Panc1 (cell line): ENCODE measurements around the gene SGMS1. TPM values are rescaled to one million over a fixed set of nuclear protein-coding genes. Genes with fewer than 3 reads are reported as not detected.

Source experiments
- ATAC-seq: fragments of 200-7000 bp; cut with Tn5 transposase; 2 replicates; pipeline ENCODE4 v1.9.1; 2020; ENCODE audit warnings: mild to moderate bottlenecking, moderate library complexity
- BruUV-seq: library from RNA; stranded (reverse); fragments of 400-500 nt; replicated peaks from 2 replicates; lab custom pipeline; 2021; lab: Mats Ljungman, UMichigan
- CTCF ChIA-PET: fragments of 300-600 bp; sonication (Branson Sonifier 250); formaldehyde crosslinking; loops from one replicate; lab custom pipeline; 2022; ENCODE audit warnings: antibody characterized with exemption; lab: Charles Lee
- POLR2A ChIA-PET: fragments of 300-600 bp; sonication (Branson Sonifier 250); formaldehyde crosslinking; loops from one replicate; lab custom pipeline; 2022; ENCODE audit warnings: antibody characterized with exemption; lab: Charles Lee
- DNase-seq: peaks from one replicate; pipeline ENCODE4 v3.0.0-alpha.2; 2010; ENCODE audit warnings: low read depth, low spot score
- H3K27ac ChIP-seq: 2 replicates; pipeline ENCODE4 v1.5.1; 2011; ENCODE audit warnings: mild to moderate bottlenecking, low read length, inconsistent platforms
- H3K27me3 ChIP-seq: fragments of 200-500 bp; sonication (Bioruptor generic); 2 replicates; pipeline ENCODE4 v1.6.0; 2014; ENCODE audit warnings: low read length, inconsistent platforms; ENCODE audit not compliant: control insufficient read depth, insufficient read depth
- H3K36me3 ChIP-seq: fragments of 200-500 bp; sonication (Bioruptor generic); 2 replicates; pipeline ENCODE4 v1.5.1; 2014; ENCODE audit warnings: inconsistent platforms, mild to moderate bottlenecking, low read length, moderate library complexity; ENCODE audit not compliant: control insufficient read depth, insufficient read depth
- H3K4me1 ChIP-seq: 2 replicates; pipeline ENCODE4 v1.5.1; 2011; ENCODE audit warnings: inconsistent platforms, mild to moderate bottlenecking, low read length, moderate library complexity; ENCODE audit not compliant: control insufficient read depth, insufficient read depth
- H3K4me3 ChIP-seq, 2 experiments: 2 replicates each; pipeline ENCODE4 v1.5.1; 2011 to 2012; ENCODE audit warnings: low read depth in 2 of 2, low read length in 2 of 2, mild to moderate bottlenecking in 2 of 2, inconsistent platforms in 1 of 2, moderate library complexity in 1 of 2
- H3K9me3 ChIP-seq: fragments of 200-500 bp; sonication (Bioruptor generic); 2 replicates; pipeline ENCODE4 v1.5.1; 2014; ENCODE audit warnings: low read depth, mild to moderate bottlenecking, inconsistent platforms, low read length, moderate library complexity; ENCODE audit not compliant: control insufficient read depth, insufficient read depth
- CTCF ChIP-seq: fragments of 450-650 bp; IDR thresholded peaks from 2 replicates; pipeline ENCODE4 v1.5.1; 2017; ENCODE audit warnings: mild to moderate bottlenecking
- POLR2AphosphoS5 ChIP-seq: IDR thresholded peaks from 2 replicates; pipeline ENCODE4 v1.6.1; 2012; ENCODE audit warnings: mild to moderate bottlenecking, low read depth, low read length, moderate library complexity
- SIN3A ChIP-seq: IDR thresholded peaks from 2 replicates; pipeline ENCODE4 v1.6.1; 2012; ENCODE audit warnings: low read depth, mild to moderate bottlenecking, low read length, moderate library complexity, borderline replicate concordance; ENCODE audit not compliant: insufficient read depth
- TCF7L2 ChIP-seq: IDR thresholded peaks from 2 replicates; pipeline ENCODE4 v1.6.1; 2011; ENCODE audit warnings: mild to moderate bottlenecking, low read depth, low read length, inconsistent platforms
- in situ Hi-C: cut with HindIII; loops from 2 replicates; pipeline ENCODE4 v1.10.0; 2016; ENCODE audit warnings: low sequenced_read_pairs, low pct_unique_long_range_greater_than_20kb
- intact Hi-C: fragments of 100-400 bp; cut with micrococcal nuclease; formaldehyde crosslinking; loops from one replicate; pipeline ENCODE4 v1.10.0; 2022; ENCODE audit not compliant: unreplicated experiment
- total RNA-seq: library from RNA; stranded (reverse); gene quantifications from one replicate; pipeline ENCODE4 v1.2.1, GENCODE V29; 2021; ENCODE audit not compliant: unreplicated experiment
- TF ChIP-seq, protein P1 (sequence below), 2 experiments: IDR thresholded peaks; 2 replicates each; pipeline ENCODE4 v1.6.1; 2011 to 2012; ENCODE audit warnings: low read depth in 2 of 2, control low read depth in 1 of 2, low read length in 1 of 2, mild to moderate bottlenecking in 1 of 2, moderate library complexity in 1 of 2; ENCODE audit not compliant: insufficient read depth in 1 of 2

The SGMS1 gene
- total RNA-seq, 1 experiment from 2014 or later: 22.0 TPM

- H3K27me3 ChIP-seq: no peaks in the 10 kb centered on the region
- ChIA-PET CTCF (no interaction called here), POLR2A (no interaction called here)
- no peak overlapping the region for H3K4me3 ChIP-seq
- no peak overlapping the region for H3K27ac ChIP-seq
- TF ChIP-seq TCF7L2 (no peak), POLR2AphosphoS5 (no peak), SIN3A (no peak), CTCF (no peak)
- TF ChIP-seq, protein P1, sequence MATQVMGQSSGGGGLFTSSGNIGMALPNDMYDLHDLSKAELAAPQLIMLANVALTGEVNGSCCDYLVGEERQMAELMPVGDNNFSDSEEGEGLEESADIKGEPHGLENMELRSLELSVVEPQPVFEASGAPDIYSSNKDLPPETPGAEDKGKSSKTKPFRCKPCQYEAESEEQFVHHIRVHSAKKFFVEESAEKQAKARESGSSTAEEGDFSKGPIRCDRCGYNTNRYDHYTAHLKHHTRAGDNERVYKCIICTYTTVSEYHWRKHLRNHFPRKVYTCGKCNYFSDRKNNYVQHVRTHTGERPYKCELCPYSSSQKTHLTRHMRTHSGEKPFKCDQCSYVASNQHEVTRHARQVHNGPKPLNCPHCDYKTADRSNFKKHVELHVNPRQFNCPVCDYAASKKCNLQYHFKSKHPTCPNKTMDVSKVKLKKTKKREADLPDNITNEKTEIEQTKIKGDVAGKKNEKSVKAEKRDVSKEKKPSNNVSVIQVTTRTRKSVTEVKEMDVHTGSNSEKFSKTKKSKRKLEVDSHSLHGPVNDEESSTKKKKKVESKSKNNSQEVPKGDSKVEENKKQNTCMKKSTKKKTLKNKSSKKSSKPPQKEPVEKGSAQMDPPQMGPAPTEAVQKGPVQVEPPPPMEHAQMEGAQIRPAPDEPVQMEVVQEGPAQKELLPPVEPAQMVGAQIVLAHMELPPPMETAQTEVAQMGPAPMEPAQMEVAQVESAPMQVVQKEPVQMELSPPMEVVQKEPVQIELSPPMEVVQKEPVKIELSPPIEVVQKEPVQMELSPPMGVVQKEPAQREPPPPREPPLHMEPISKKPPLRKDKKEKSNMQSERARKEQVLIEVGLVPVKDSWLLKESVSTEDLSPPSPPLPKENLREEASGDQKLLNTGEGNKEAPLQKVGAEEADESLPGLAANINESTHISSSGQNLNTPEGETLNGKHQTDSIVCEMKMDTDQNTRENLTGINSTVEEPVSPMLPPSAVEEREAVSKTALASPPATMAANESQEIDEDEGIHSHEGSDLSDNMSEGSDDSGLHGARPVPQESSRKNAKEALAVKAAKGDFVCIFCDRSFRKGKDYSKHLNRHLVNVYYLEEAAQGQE (IDR thresholded peaks at IDR 0.05; ENCODE audit: insufficient read depth in 1 of 2, low read depth in 2 of 2, low read length in 1 of 2): no peak
- DNase-seq (no peak), ATAC-seq (no peak)
- H3K9me3 ChIP-seq: no peaks in the 10 kb centered on the region
- no peaks in the 10 kb centered on the region for H3K36me3 ChIP-seq
- in situ Hi-C loops (no loop called here), intact Hi-C loops (no loop called here)
- BruUV-seq: no TSS peak
- 0 out of 2 replicates have a peak, but pooled peaks cover 2% of the 10 kb centered on the region for H3K4me1 ChIP-seq
These were observed 37.0 kb downstream of the SGMS1 start for GRCh38 chr10:50586740-50587088.

- intact Hi-C loops (no loop called here), in situ Hi-C loops (no loop called here)
- H3K4me3 ChIP-seq: no peak overlapping the region
- no peak for ATAC-seq
- no peak for TF ChIP-seq CTCF
- no peak for DNase-seq
- ChIA-PET POLR2A (no interaction called here), CTCF (no interaction called here)
- BruUV-seq: no TSS peak
- 0 out of 2 replicates have a peak, but pooled peaks cover 2% of the 10 kb centered on the region for H3K4me1 ChIP-seq
- no peaks in the 10 kb centered on the region for H3K9me3 ChIP-seq
- no peaks in the 10 kb centered on the region for H3K36me3 ChIP-seq
- H3K27ac ChIP-seq: no peak overlapping the region
- H3K27me3 ChIP-seq: no peaks in the 10 kb centered on the region
These were observed 37.6 kb downstream of the SGMS1 start for GRCh38 chr10:50585921-50586739.
